Colonic mucosa (tissue), 4 donors: ENCODE results near the gene PARD6B. TPM values are rescaled to one million over a fixed set of nuclear protein-coding genes. Genes with fewer than 3 reads are reported as not detected.
"Not testable (repeated sequence)": the region's sequence is repeated elsewhere in the genome, so short reads cannot be mapped to it uniquely, and the experiment has no call there.

Source experiments
- DNase-seq: peaks from one replicate; pipeline ENCODE4 v3.0.0-alpha.2; 2020
- H3K27ac ChIP-seq: fragments of 200-600 bp; one replicate; pipeline ENCODE4 v1.8.0; 2021
- H3K27me3 ChIP-seq: fragments of 200-600 bp; one replicate; pipeline ENCODE4 v1.8.0; 2021
- H3K36me3 ChIP-seq: fragments of 200-600 bp; one replicate; pipeline ENCODE4 v1.8.0; 2021
- H3K4me1 ChIP-seq: fragments of 200-600 bp; one replicate; pipeline ENCODE4 v1.8.0; 2021; ENCODE audit warnings: mild to moderate bottlenecking
- H3K4me3 ChIP-seq: fragments of 200-600 bp; one replicate; pipeline ENCODE4 v1.8.0; 2021
- H3K9ac ChIP-seq, 2 donors: one replicate each; pipeline ENCODE4 v1.7.0; 2013; ENCODE audit warnings: control low read depth in 2 of 2, low read depth in 2 of 2, low read length in 2 of 2
- H3K9me3 ChIP-seq: fragments of 200-600 bp; one replicate; pipeline ENCODE4 v1.8.0; 2021
- CTCF ChIP-seq: fragments of 200-600 bp; IDR thresholded peaks from one replicate; pipeline ENCODE4 v1.8.0; 2022; ENCODE audit warnings: antibody characterized with exemption, mild to moderate bottlenecking
- intact Hi-C: fragments of 100-400 bp; cut with DNase I; formaldehyde crosslinking; loops from one replicate; pipeline ENCODE4 v1.14.1; 2022
- total RNA-seq, 2 donors: library from RNA; stranded (reverse); fragmentation: NEBNext Ultra II Directional in 1 of 2; extraction: Animal tissue kit (Norgen Biotek cat#: 25700) in 1 of 2; gene quantifications; one replicate each; pipeline ENCODE4 v1.2.1, GENCODE V29; 2021
- donor health status: healthy.
- donor health status: DM: no; HTN: no; CAD: no.
- donor health status: DM: no; HTN: no; CAD: no.

The PARD6B gene
- total RNA-seq, 2 donors from 2014 or later = 16.6 to 35.6 TPM

DNA sequence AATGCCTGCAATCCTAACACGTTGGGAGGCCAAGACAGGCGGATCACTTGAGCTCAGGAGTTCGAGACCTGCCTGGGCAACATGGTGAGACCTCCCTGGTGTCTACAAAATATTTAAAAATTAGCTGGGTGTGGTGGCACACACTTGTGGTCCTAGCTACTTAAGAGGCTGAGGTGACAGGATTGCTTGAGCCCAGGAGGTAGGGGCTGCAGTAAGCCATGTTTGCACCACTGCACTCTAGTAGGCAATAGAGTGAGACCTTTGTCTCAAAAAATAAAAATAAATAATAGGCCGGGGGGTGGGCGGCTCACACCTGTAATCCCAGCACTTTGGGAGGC lies 21.8 kb upstream of the PARD6B start:
- intact Hi-C loops = no loop called here
- no peaks in the 10 kb centered on the region for H3K4me1 ChIP-seq
- no peaks in the 10 kb centered on the region for H3K9me3 ChIP-seq
- H3K4me3 ChIP-seq = no peak overlapping the region
- DNase-seq = no peak
- no peak overlapping the region for H3K27ac ChIP-seq
- no peak for TF ChIP-seq CTCF
- no peak overlapping the region for H3K9ac ChIP-seq
- H3K27me3 ChIP-seq = no peaks in the 10 kb centered on the region
- no peaks in the 10 kb centered on the region for H3K36me3 ChIP-seq

- no peak for DNase-seq
- Histone ChIP-seq H3K4me3 (no peak overlapping the region), H3K36me3 (no peaks in the 10 kb centered on the region), H3K27ac (no peak overlapping the region), H3K27me3 (no peaks in the 10 kb centered on the region), H3K4me1 (no peaks in the 10 kb centered on the region), H3K9me3 (no peaks in the 10 kb centered on the region), H3K9ac (no peak overlapping the region)
- intact Hi-C loops = no loop called here
- no peak for TF ChIP-seq CTCF
Observed at GRCh38 chr20:50710492-50711063, 20.8 kb upstream of the PARD6B start.

GRCh38 chr20:50711113-50711825 lies 20.1 kb upstream of the PARD6B start:
- Histone ChIP-seq H3K36me3 (no peaks in the 10 kb centered on the region), H3K4me1 (no peaks in the 10 kb centered on the region), H3K27ac (no peak overlapping the region), H3K4me3 (no peak overlapping the region), H3K9me3 (no peaks in the 10 kb centered on the region), H3K27me3 (no peaks in the 10 kb centered on the region), H3K9ac (no peak overlapping the region)
- no peak for DNase-seq
- intact Hi-C loops = no loop called here
- TF ChIP-seq CTCF = no peak

DNA sequence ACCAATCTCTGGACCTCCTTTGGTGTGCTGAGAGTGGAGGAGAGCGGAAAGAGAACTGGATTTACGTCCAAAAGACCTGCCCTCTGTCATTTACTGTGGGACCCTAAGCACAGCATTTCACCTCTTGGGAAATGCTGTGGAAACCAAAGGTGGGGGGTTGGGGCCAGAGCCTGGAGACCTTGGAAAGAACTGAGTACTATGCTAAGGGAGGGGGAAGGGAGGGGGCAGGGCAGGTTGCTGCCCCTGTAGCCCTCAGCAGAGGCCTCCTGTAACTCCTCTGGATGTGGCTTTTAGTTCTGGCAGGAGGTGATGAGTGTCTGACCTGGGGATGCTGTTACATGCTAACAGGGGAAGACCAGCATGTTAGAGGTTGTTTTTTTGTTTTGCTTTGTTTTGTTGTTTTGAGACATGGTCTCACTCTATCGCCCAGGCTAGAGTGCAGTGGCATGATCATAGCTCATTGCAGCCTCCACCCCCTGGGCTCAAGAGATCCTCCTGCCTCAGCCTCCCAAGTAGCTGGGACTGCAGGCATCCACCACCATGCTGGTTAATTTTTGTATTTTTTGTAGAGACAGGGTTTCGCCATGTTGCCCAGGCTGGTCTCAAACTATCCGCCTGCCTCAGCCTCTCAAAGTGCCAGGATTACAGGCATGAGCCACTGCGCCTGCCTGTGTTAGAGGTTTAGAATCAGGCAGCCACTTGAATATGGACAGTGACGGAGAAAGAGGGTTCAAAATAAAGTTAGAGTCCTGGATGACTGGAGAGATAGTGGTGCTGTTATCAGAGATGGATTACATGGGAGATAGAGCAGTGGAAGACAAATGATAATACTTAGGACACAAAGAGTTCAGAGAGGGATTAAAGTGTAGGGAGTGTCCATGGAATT lies 18.4 kb upstream of the PARD6B start:
- H3K36me3 ChIP-seq = no peaks in the 10 kb centered on the region
- intact Hi-C loops = no loop called here
- no peaks in the 10 kb centered on the region for H3K9me3 ChIP-seq
- no peaks in the 10 kb centered on the region for H3K4me1 ChIP-seq
- TF ChIP-seq CTCF = no peak
- DNase-seq = no peak
- no peak overlapping the region for H3K9ac ChIP-seq
- no peaks in the 10 kb centered on the region for H3K27me3 ChIP-seq
- no peak overlapping the region for H3K4me3 ChIP-seq
- H3K27ac ChIP-seq = no peak overlapping the region

DNA sequence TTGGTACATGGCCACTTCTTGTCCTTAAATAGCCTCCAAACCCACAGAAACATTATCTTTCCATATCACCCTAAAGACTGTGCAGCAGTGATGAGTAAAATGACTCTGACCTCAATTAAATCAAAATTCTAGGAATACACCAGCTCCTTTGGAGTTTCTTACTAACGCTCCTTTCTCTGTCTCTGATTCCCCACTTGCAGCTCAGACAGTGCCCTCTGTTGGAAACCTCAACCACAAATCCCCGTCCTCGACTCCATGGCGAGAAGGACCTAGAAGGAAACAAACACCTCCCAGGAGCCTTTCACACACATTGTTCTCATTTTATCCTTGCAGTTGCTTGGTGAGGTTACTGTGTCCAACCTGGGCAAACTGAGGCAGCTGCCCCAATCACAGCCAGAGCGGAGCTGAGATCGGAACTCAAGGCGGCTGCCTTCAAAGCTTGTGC lies 17.7 kb upstream of the PARD6B start:
- H3K4me1 ChIP-seq = no peaks in the 10 kb centered on the region

GRCh38 chr20:50714426-50714825 lies 17.0 kb upstream of the PARD6B start:
- H3K4me3 ChIP-seq, DNase-seq, intact Hi-C loops, H3K27ac ChIP-seq, H3K4me1 ChIP-seq, H3K27me3 ChIP-seq, H3K9me3 ChIP-seq, H3K36me3 ChIP-seq, H3K9ac ChIP-seq: not testable (repeated sequence)

More for the DNA sequence above, 17.7 kb upstream of the PARD6B start:
- TF ChIP-seq CTCF = peak; percentile 13
- Histone ChIP-seq H3K4me3 (no peak overlapping the region), H3K9ac (no peak overlapping the region), H3K27ac (no peak overlapping the region), H3K9me3 (no peaks in the 10 kb centered on the region), H3K27me3 (no peaks in the 10 kb centered on the region), H3K36me3 (no peaks in the 10 kb centered on the region)
- intact Hi-C loops = no loop called here
- DNase-seq = no peak
